ENCODE results near the gene RNF7.
"Not testable (repeated sequence)": the region's sequence is repeated elsewhere in the genome, so short reads cannot be mapped to it uniquely, and the experiment has no call there.

RNF7 gene

GRCh38 chr3:141738022-141738890 is at the start of gene RNF7:
RNF7 (plus strand) TSS chr3:141738298; CDS start chr3:141738342, 44 bp downstream.
- peak; percentile 95 for ATAC-seq

GRCh38 chr3:141690431-141691072 is 47.5 kb upstream of the RNF7 start:
- ATAC-seq: no peak

GRCh38 chr3:141691471-141691870 is 46.6 kb upstream of the RNF7 start:
- not testable (repeated sequence) for ATAC-seq

- not testable (repeated sequence) for ATAC-seq
Observed at GRCh38 chr3:141692973-141693372, 45.1 kb upstream of the RNF7 start.

- ATAC-seq: no peak
Observed at GRCh38 chr3:141699324-141699723, 38.8 kb upstream of the RNF7 start.

- ATAC-seq: no peak
Observed at GRCh38 chr3:141699897-141700296, 38.2 kb upstream of the RNF7 start.

- ATAC-seq: not testable (repeated sequence)
Observed at GRCh38 chr3:141703367-141703766, 34.7 kb upstream of the RNF7 start.

GRCh38 chr3:141707741-141708203 is 30.3 kb upstream of the RNF7 start:
- ATAC-seq: no peak

GRCh38 chr3:141708367-141708766 is 29.7 kb upstream of the RNF7 start:
- ATAC-seq: no peak

- ATAC-seq: no peak
Observed at GRCh38 chr3:141709126-141709770, 28.9 kb upstream of the RNF7 start.

- ATAC-seq: no peak
Observed at GRCh38 chr3:141710121-141710520, 28.0 kb upstream of the RNF7 start.

- no peak for ATAC-seq
Observed at GRCh38 chr3:141710888-141711616, 27.0 kb upstream of the RNF7 start.

GRCh38 chr3:141714671-141715070 is 23.4 kb upstream of the RNF7 start:
- ATAC-seq: no peak

- no peak for ATAC-seq
Observed at GRCh38 chr3:141722081-141722480, 16.0 kb upstream of the RNF7 start.

- ATAC-seq: no peak
Observed at GRCh38 chr3:141722648-141723047, 15.4 kb upstream of the RNF7 start.

- no peak for ATAC-seq
Observed at GRCh38 chr3:141723255-141723654, 14.8 kb upstream of the RNF7 start.

GRCh38 chr3:141724186-141724585 is 13.9 kb upstream of the RNF7 start:
- ATAC-seq: no peak

- ATAC-seq: no peak
Observed at GRCh38 chr3:141725036-141725435, 13.1 kb upstream of the RNF7 start.

GRCh38 chr3:141726483-141726882 is 11.6 kb upstream of the RNF7 start:
- ATAC-seq: no peak

GRCh38 chr3:141728355-141728892 is 9.7 kb upstream of the RNF7 start:
- ATAC-seq: no peak

- ATAC-seq: no peak
Observed at GRCh38 chr3:141729240-141729639, 8.9 kb upstream of the RNF7 start.

GRCh38 chr3:141735176-141735575 is 2.9 kb upstream of the RNF7 start:
- ATAC-seq: no peak
